B cell (primary cell): ENCODE measurements around the gene TCEANC2. TPM values are rescaled to one million over a fixed set of nuclear protein-coding genes. Genes with fewer than 3 reads are reported as not detected.

Experiments used
- ATAC-seq: fragments of 200-7000 bp; cut with Tn5 transposase; one replicate; pipeline ENCODE4 v1.10.0; 2021; ENCODE audit warnings: low read depth, mild to moderate bottlenecking, moderate number of reproducible peaks, moderate library complexity
- CTCF ChIA-PET: fragments of 350-600 bp; sonication (Branson Sonifier 250); formaldehyde crosslinking; loops from one replicate; lab custom pipeline; 2021; ENCODE audit warnings: antibody characterized with exemption, inconsistent platforms; lab: Charles Lee
- POLR2A ChIA-PET: fragments of 350-600 bp; sonication (Branson Sonifier 250); formaldehyde crosslinking; loops from one replicate; lab custom pipeline; 2021; ENCODE audit warnings: antibody characterized with exemption; lab: Charles Lee
- DNase-seq: peaks from one replicate; pipeline ENCODE4 v3.0.0; 2013
- H2AFZ ChIP-seq: 2 replicates; pipeline ENCODE4 v1.6.1; 2012; ENCODE audit warnings: mild to moderate bottlenecking, low read depth, low read length; ENCODE audit not compliant: insufficient read depth, poor library complexity, severe bottlenecking
- H3K27ac ChIP-seq, 2 donors: 1 replicate in 1 of 2; 2 replicates in 1 of 2; pipeline ENCODE4 v1.5.1; 2012 to 2013; ENCODE audit warnings: low read length in 2 of 2, mild to moderate bottlenecking in 2 of 2, moderate library complexity in 1 of 2
- H3K27me3 ChIP-seq, 4 experiments: fragments of 200-600 bp in 1 of 4; sonication (generic) in 1 of 4; replicated peaks in 1 of 4; 1 replicate in 2 of 4; 2 replicates in 2 of 4; pipeline versions ENCODE4 v1.6.1 to v1.7.0; 2013 to 2016; ENCODE audit warnings: low read length in 3 of 4, mild to moderate bottlenecking in 2 of 4, mixed read lengths in 1 of 4, moderate library complexity in 1 of 4; ENCODE audit not compliant: insufficient read depth in 4 of 4, control insufficient read depth in 3 of 4; ENCODE audit errors: control extremely low read depth in 1 of 4
- H3K36me3 ChIP-seq, 2 experiments: replicated peaks in 1 of 2; 1 replicate in 1 of 2; 2 replicates in 1 of 2; pipeline versions ENCODE4 v1.6.1 to v1.7.1; 2013; ENCODE audit warnings: low read length in 1 of 2; ENCODE audit not compliant: insufficient read depth in 2 of 2, control insufficient read depth in 1 of 2; ENCODE audit errors: control extremely low read depth in 1 of 2, extremely low read depth in 1 of 2
- H3K4me1 ChIP-seq, 2 donors: fragments of 200-600 bp in 1 of 2; sonication (generic) in 1 of 2; 1 replicate in 1 of 2; 2 replicates in 1 of 2; pipeline versions ENCODE4 v1.5.1 to v1.6.1; 2013 to 2017; ENCODE audit warnings: low read length in 2 of 2; ENCODE audit not compliant: control insufficient read depth in 2 of 2, insufficient read depth in 2 of 2
- H3K4me2 ChIP-seq: replicated peaks from 2 replicates; pipeline ENCODE3; 2012; ENCODE audit warnings: mild to moderate bottlenecking, low read depth, low read length; ENCODE audit not compliant: poor library complexity, severe bottlenecking
- H3K4me3 ChIP-seq, 5 experiments: fragments of 200-600 bp in 1 of 5; sonication (generic) in 1 of 5; 1 replicate in 3 of 5; 2 replicates in 2 of 5; pipeline versions ENCODE4 v1.5.1 to v1.7.0; 2011 to 2016; ENCODE audit warnings: low read length in 4 of 5, mild to moderate bottlenecking in 4 of 5, low read depth in 2 of 5, control low read depth in 1 of 5, moderate library complexity in 1 of 5; ENCODE audit not compliant: insufficient read depth in 1 of 5; ENCODE audit errors: control extremely low read depth in 1 of 5, extremely low read depth in 1 of 5
- H3K79me2 ChIP-seq: fragments of 200-600 bp; sonication (generic); one replicate; pipeline ENCODE4 v1.6.0; 2016; ENCODE audit warnings: low read length; ENCODE audit not compliant: control insufficient read depth, insufficient read depth
- H3K9ac ChIP-seq: fragments of 200-600 bp; sonication (generic); 2 replicates; pipeline ENCODE4 v1.6.1; 2017; ENCODE audit warnings: mild to moderate bottlenecking, low read length, moderate library complexity
- H3K9me3 ChIP-seq, 3 donors: one replicate each; pipeline versions ENCODE4 v1.6.1 to v1.7.1; 2013; ENCODE audit warnings: low read length in 2 of 3; ENCODE audit not compliant: control insufficient read depth in 2 of 3, insufficient read depth in 1 of 3; ENCODE audit errors: control extremely low read depth in 1 of 3
- H4K20me1 ChIP-seq: 2 replicates; pipeline ENCODE4 v1.6.0; 2012; ENCODE audit warnings: mild to moderate bottlenecking, low read length; ENCODE audit not compliant: insufficient read depth, control insufficient read depth, poor library complexity, severe bottlenecking
- H3K27ac Mint-ChIP-seq: one replicate; pipeline ENCODE4 v1.8.0; 2021; ENCODE audit warnings: mixed read lengths
- H3K27me3 Mint-ChIP-seq: one replicate; pipeline ENCODE4 v1.8.0; 2021; ENCODE audit warnings: mixed read lengths
- H3K4me1 Mint-ChIP-seq: one replicate; pipeline ENCODE4 v1.8.0; 2021; ENCODE audit warnings: mixed read lengths
- H3K4me3 Mint-ChIP-seq: one replicate; pipeline ENCODE4 v1.8.0; 2021; ENCODE audit warnings: mixed read lengths
- H3K9me3 Mint-ChIP-seq: one replicate; pipeline ENCODE4 v1.8.0; 2022; ENCODE audit warnings: mixed read lengths; ENCODE audit not compliant: insufficient read depth
- EZH2 ChIP-seq: IDR thresholded peaks from 2 replicates; pipeline ENCODE4 v1.6.1; 2012; ENCODE audit warnings: borderline replicate concordance, low read depth, mild to moderate bottlenecking, moderate library complexity, low read length; ENCODE audit not compliant: insufficient read depth, poor library complexity, severe bottlenecking
- WGBS: methylation state at CpG from one replicate; pipeline ENCODE4 v1.1.5; 2013; ENCODE audit warnings: missing lambda C conversion rate; ENCODE audit not compliant: insufficient coverage; 5-methylcytosine and 5-hydroxymethylcytosine counted together
- intact Hi-C: fragments of 100-400 bp; cut with micrococcal nuclease; formaldehyde crosslinking; loops from one replicate; pipeline ENCODE4 v1.10.0; 2022
- polyA plus RNA-seq: library from polyadenylated mRNA; depleted of rRNA; stranded (reverse); fragments of >200 nt; gene quantifications from 2 replicates; pipeline ENCODE4 v1.2.3, GENCODE V29; 2012
- total RNA-seq, 2 donors: library from RNA; stranded (reverse); fragments of 120-200 nt in 1 of 2; gene quantifications; 1 replicate in 1 of 2; 2 replicates in 1 of 2; pipeline versions ENCODE4 v1.2.3 to v1.2.4, GENCODE V29; 2013 to 2022
- TF ChIP-seq, protein P1 (sequence below): fragments of 200-600 bp; IDR thresholded peaks from one replicate; pipeline ENCODE4 v1.8.0; 2022; ENCODE audit warnings: antibody characterized with exemption, mild to moderate bottlenecking

TCEANC2 gene
- total and polyA plus RNA-seq, 2 donors (not counting 1 experiment from before 2014, with no cell fraction given), result 8.0 to 15.9 TPM

DNA sequence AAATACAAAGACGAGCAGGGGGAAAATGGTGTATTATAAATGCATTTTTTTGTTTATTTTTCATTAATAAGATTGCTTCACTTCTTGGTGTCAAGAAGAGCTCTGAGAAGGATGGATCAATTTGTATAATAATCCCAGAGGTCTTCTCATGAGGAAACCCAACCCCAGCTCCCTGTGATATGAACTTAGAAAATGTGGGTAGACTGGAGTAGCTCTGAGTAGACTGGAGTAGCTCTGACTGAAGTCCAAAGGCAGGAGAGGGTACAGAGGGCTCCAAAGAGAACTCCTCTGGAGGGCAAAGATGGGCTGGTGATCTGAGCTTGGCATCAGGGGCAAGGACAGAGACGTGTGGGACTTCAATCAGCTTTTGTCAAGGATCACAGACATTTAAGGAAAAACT lies 78.0 kb downstream of the TCEANC2 start:
- Histone ChIP-seq H4K20me1 (no peaks in the 10 kb centered on the region), H3K9ac (no peak overlapping the region), H3K4me1 (no peaks in the 10 kb centered on the region), H3K9me3 (no peaks in the 10 kb centered on the region), H2AFZ (no peak overlapping the region), H3K79me2 (no peaks in the 10 kb centered on the region), H3K27me3 (peaks cover 0 to 6% (median 0%) of the 10 kb centered on the region in 4 experiments), H3K4me3 (no peak overlapping the region), H3K36me3 (no peaks in the 10 kb centered on the region), H3K4me2 (no peak overlapping the region), H3K27ac (no peak overlapping the region)
- H3K9me3 Mint-ChIP-seq, result no peaks in the 10 kb centered on the region
- no peaks in the 10 kb centered on the region for H3K4me1 Mint-ChIP-seq
- TF ChIP-seq EZH2, result no peak
- TF ChIP-seq, protein P1, sequence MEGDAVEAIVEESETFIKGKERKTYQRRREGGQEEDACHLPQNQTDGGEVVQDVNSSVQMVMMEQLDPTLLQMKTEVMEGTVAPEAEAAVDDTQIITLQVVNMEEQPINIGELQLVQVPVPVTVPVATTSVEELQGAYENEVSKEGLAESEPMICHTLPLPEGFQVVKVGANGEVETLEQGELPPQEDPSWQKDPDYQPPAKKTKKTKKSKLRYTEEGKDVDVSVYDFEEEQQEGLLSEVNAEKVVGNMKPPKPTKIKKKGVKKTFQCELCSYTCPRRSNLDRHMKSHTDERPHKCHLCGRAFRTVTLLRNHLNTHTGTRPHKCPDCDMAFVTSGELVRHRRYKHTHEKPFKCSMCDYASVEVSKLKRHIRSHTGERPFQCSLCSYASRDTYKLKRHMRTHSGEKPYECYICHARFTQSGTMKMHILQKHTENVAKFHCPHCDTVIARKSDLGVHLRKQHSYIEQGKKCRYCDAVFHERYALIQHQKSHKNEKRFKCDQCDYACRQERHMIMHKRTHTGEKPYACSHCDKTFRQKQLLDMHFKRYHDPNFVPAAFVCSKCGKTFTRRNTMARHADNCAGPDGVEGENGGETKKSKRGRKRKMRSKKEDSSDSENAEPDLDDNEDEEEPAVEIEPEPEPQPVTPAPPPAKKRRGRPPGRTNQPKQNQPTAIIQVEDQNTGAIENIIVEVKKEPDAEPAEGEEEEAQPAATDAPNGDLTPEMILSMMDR, result no peak
- ATAC-seq (no peak), DNase-seq (no peak)
- CTCF ChIA-PET, result interaction anchor here (0.9 kb wide), 1 partner anchor 358 kb away, joined by 3 read pairs; no protein-coding TSS in a partner anchor
- 68% methylated on average over 1 of the region's 2 CpGs for WGBS
- intact Hi-C loops, result no loop called here
- no peak overlapping the region for H3K4me3 Mint-ChIP-seq
- H3K27ac Mint-ChIP-seq, result no peak overlapping the region
- H3K27me3 Mint-ChIP-seq, result peaks cover 9% of the 10 kb centered on the region
- POLR2A ChIA-PET, result no interaction called here

DNA sequence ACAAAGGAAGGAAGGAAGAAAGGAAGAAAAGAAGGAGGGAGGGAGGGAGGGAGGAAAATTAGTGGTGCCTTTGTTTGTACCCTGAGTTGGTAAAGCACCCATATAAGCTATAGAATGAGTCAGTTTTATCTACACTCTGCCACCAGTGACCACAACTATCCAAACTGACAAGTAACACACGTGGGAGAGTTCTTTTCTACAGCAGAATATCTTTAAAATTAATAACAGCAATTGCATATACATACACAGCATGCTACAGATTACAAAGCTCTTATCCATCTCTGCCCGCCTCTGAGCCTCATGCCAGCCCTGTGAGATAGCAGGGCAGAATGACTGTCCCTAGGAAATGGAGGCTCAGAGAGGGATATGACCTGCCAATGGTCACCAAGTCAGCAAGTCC lies 79.1 kb downstream of the TCEANC2 start:
- H3K36me3 ChIP-seq, result no peaks in the 10 kb centered on the region
- CTCF ChIA-PET, result interaction anchor here (0.6 kb wide), 1 partner anchor 42 kb away, joined by 3 read pairs; no protein-coding TSS in a partner anchor
- Mint-ChIP-seq H3K27me3 (peaks cover 13% of the 10 kb centered on the region), H3K27ac (no peak overlapping the region), H3K9me3 (no peaks in the 10 kb centered on the region), H3K4me1 (no peaks in the 10 kb centered on the region), H3K4me3 (no peak overlapping the region)
- no peaks in the 10 kb centered on the region for H3K9me3 ChIP-seq
- DNase-seq (no peak), ATAC-seq (no peak)
- POLR2A ChIA-PET, result no interaction called here
- TF ChIP-seq, protein P1, result no peak
- TF ChIP-seq EZH2, result no peak
- WGBS, result 50% methylated on average over 2 of the region's 2 CpGs
- no peaks in the 10 kb centered on the region for H3K4me1 ChIP-seq
- no peaks in the 10 kb centered on the region for H3K79me2 ChIP-seq
- peaks cover 0 to 6% (median 0%) of the 10 kb centered on the region in 4 experiments for H3K27me3 ChIP-seq
- H3K9ac ChIP-seq, result no peak overlapping the region
- H3K4me3 ChIP-seq, result no peak overlapping the region
- no peak overlapping the region for H3K4me2 ChIP-seq
- H2AFZ ChIP-seq, result no peak overlapping the region
- intact Hi-C loops, result no loop called here
- no peaks in the 10 kb centered on the region for H4K20me1 ChIP-seq
- no peak overlapping the region for H3K27ac ChIP-seq
